ENCODE results near the gene PSMC6.

- TF ChIP-seq PATZ1 (CRISPR knock-in tag; IDR thresholded peaks at IDR 0.05; ENCODE audit: borderline replicate concordance) (no peak), POU6F1 (CRISPR knock-in tag; IDR thresholded peaks at IDR 0.05; ENCODE audit: borderline replicate concordance, low read depth) (no peak), ESRRG (CRISPR knock-in tag; IDR thresholded peaks at IDR 0.05) (no peak), ZC3H10 (CRISPR knock-in tag; IDR thresholded peaks at IDR 0.05) (no peak), RARB (CRISPR knock-in tag; IDR thresholded peaks at IDR 0.05) (no peak), ZNF8 (CRISPR knock-in tag; IDR thresholded peaks at IDR 0.05) (no peak), CREB5 (CRISPR knock-in tag; IDR thresholded peaks at IDR 0.05; ENCODE audit: low read depth) (no peak), BACH2 (CRISPR knock-in tag; IDR thresholded peaks at IDR 0.05; ENCODE audit: borderline replicate concordance) (no peak), ZFP30 (CRISPR knock-in tag; IDR thresholded peaks at IDR 0.05) (no peak), ZNF565 (CRISPR knock-in tag; conservative IDR thresholded peaks at IDR 0.05; ENCODE audit: low read depth) (no peak), ZFP3 (CRISPR knock-in tag; IDR thresholded peaks at IDR 0.05) (no peak), PPARA (CRISPR knock-in tag; IDR thresholded peaks at IDR 0.05; ENCODE audit: borderline replicate concordance) (no peak)
These were observed 46.2 kb upstream of the PSMC6 start for GRCh38 chr14:52660832-52661231.
